Liver (tissue), 9 donors: ENCODE measurements around the gene MUCL3. TPM values are rescaled to one million over a fixed set of nuclear protein-coding genes. Genes with fewer than 3 reads are reported as not detected.

Experiments used
- DNase-seq: peaks from one replicate; pipeline ENCODE4 v3.0.0-alpha.2; 2017; ENCODE audit warnings: low spot score
- H3K27ac ChIP-seq, 2 donors: one replicate each; pipeline ENCODE4 v1.7.0; 2013; ENCODE audit warnings: inconsistent platforms in 2 of 2, low read length in 2 of 2, control low read depth in 1 of 2, low read depth in 1 of 2, mild to moderate bottlenecking in 1 of 2
- H3K27me3 ChIP-seq, 4 donors: one replicate each; pipeline versions ENCODE4 v1.6.1 to v1.7.0; 2013; ENCODE audit warnings: low read length in 3 of 4, inconsistent platforms in 1 of 4, mild to moderate bottlenecking in 1 of 4, moderate library complexity in 1 of 4; ENCODE audit not compliant: control insufficient read depth in 4 of 4, insufficient read depth in 4 of 4
- H3K36me3 ChIP-seq, 4 donors: one replicate each; pipeline versions ENCODE4 v1.6.1 to v1.7.0; 2013; ENCODE audit warnings: low read length in 3 of 4, mild to moderate bottlenecking in 3 of 4, low read depth in 1 of 4, moderate library complexity in 1 of 4; ENCODE audit not compliant: control insufficient read depth in 4 of 4, insufficient read depth in 3 of 4
- H3K4me1 ChIP-seq, 4 donors: one replicate each; pipeline versions ENCODE4 v1.6.1 to v1.7.0; 2013; ENCODE audit warnings: low read length in 3 of 4, mild to moderate bottlenecking in 3 of 4, moderate library complexity in 1 of 4; ENCODE audit not compliant: control insufficient read depth in 4 of 4, insufficient read depth in 4 of 4
- H3K4me3 ChIP-seq, 3 donors: one replicate each; pipeline versions ENCODE4 v1.6.1 to v1.7.0; 2013; ENCODE audit warnings: low read length in 3 of 3, control low read depth in 1 of 3, low read depth in 1 of 3, mild to moderate bottlenecking in 1 of 3
- H3K9ac ChIP-seq, 2 donors: one replicate each; pipeline ENCODE4 v1.7.0; 2013; ENCODE audit warnings: low read length in 2 of 2, mild to moderate bottlenecking in 2 of 2, moderate library complexity in 2 of 2, control low read depth in 1 of 2, low read depth in 1 of 2
- H3K9me3 ChIP-seq, 4 donors: one replicate each; pipeline versions ENCODE4 v1.6.1 to v1.7.0; 2013; ENCODE audit warnings: low read length in 3 of 4; ENCODE audit not compliant: control insufficient read depth in 4 of 4
- EGR1 ChIP-seq, 2 donors: IDR thresholded peaks; 2 replicates each; pipeline ENCODE4 v1.6.1; 2016 to 2018; ENCODE audit warnings: antibody characterized with exemption in 2 of 2, low read depth in 2 of 2
- FOXA1 ChIP-seq: IDR thresholded peaks from 2 replicates; pipeline ENCODE4 v1.6.1; 2016; ENCODE audit warnings: antibody characterized with exemption
- FOXA2 ChIP-seq: IDR thresholded peaks from 2 replicates; pipeline ENCODE4 v1.6.1; 2016; ENCODE audit warnings: antibody characterized with exemption
- GABPA ChIP-seq, 2 donors: IDR thresholded peaks in 1 of 2; conservative IDR thresholded peaks in 1 of 2; 2 replicates each; pipeline ENCODE4 v1.6.1; 2016; ENCODE audit warnings: antibody characterized with exemption in 2 of 2, mild to moderate bottlenecking in 1 of 2, moderate library complexity in 1 of 2
- HNF4A ChIP-seq, 2 donors: conservative IDR thresholded peaks; 2 replicates each; pipeline ENCODE4 v1.6.1; 2016; ENCODE audit warnings: antibody characterized with exemption in 2 of 2, mild to moderate bottlenecking in 2 of 2
- HNF4G ChIP-seq: IDR thresholded peaks from 2 replicates; pipeline ENCODE4 v1.6.1; 2016; ENCODE audit warnings: antibody characterized with exemption
- JUND ChIP-seq, 2 donors: IDR thresholded peaks; 2 replicates each; pipeline ENCODE4 v1.6.1; 2016; ENCODE audit warnings: antibody characterized with exemption in 2 of 2
- NR2F2 ChIP-seq: IDR thresholded peaks from 2 replicates; pipeline ENCODE4 v1.6.1; 2016; ENCODE audit warnings: antibody characterized with exemption
- RAD21 ChIP-seq, 2 donors: IDR thresholded peaks; 2 replicates each; pipeline ENCODE4 v1.6.1; 2016; ENCODE audit warnings: antibody characterized with exemption in 2 of 2, mild to moderate bottlenecking in 2 of 2
- RXRA ChIP-seq, 2 donors: IDR thresholded peaks; 2 replicates each; pipeline ENCODE4 v1.6.1; 2017 to 2018; ENCODE audit warnings: antibody characterized with exemption in 2 of 2, mild to moderate bottlenecking in 1 of 2
- SP1 ChIP-seq: IDR thresholded peaks from 2 replicates; pipeline ENCODE4 v1.6.1; 2018; ENCODE audit warnings: antibody characterized with exemption, mild to moderate bottlenecking
- TAF1 ChIP-seq: conservative IDR thresholded peaks from 2 replicates; pipeline ENCODE4 v1.6.1; 2016; ENCODE audit warnings: antibody characterized with exemption, mild to moderate bottlenecking
- WGBS: extraction: QIAGEN DNeasy Blood & Tissue Kit; methylation state at CpG from one replicate; pipeline ENCODE4 v1.1.7; 2013; 5-methylcytosine and 5-hydroxymethylcytosine counted together
- polyA plus RNA-seq, 2 donors: library from polyadenylated mRNA; stranded (reverse) in 1 of 2; unstranded in 1 of 2; fragments of 200-250 nt in 1 of 2; fragments of >200 nt in 1 of 2; fragmentation: Nextera tagmentation in 1 of 2; extraction: Ambion mirVana in 1 of 2; gene quantifications; one replicate each; pipeline versions ENCODE4 v1.2.1 to v1.2.3, GENCODE V29; 2013 to 2015
- total RNA-seq, 2 donors: library from RNA; depleted of rRNA; stranded (reverse); fragments of >200 nt; gene quantifications; one replicate each; pipeline ENCODE4 v1.2.3, GENCODE V29; 2014
- TF ChIP-seq, protein P1 (sequence below): fragments of 150-350 bp; IDR thresholded peaks from 2 replicates; pipeline ENCODE4 v1.5.1; 2017; ENCODE audit warnings: improper control_type of control experiment, low read depth, low read length; ENCODE audit not compliant: missing input control
- TF ChIP-seq, protein P2 (sequence below): IDR thresholded peaks from 2 replicates; pipeline ENCODE4 v1.6.1; 2016; ENCODE audit warnings: antibody characterized with exemption
- TF ChIP-seq, protein P3 (sequence below): IDR thresholded peaks from 2 replicates; pipeline ENCODE4 v1.6.1; 2016; ENCODE audit warnings: antibody characterized with exemption
- TF ChIP-seq, protein P4 (sequence below): IDR thresholded peaks from 2 replicates; pipeline ENCODE4 v1.6.1; 2016; ENCODE audit warnings: antibody characterized with exemption
- TF ChIP-seq, protein P5 (sequence below): IDR thresholded peaks from 2 replicates; pipeline ENCODE4 v1.6.1; 2016; ENCODE audit warnings: antibody characterized with exemption, mild to moderate bottlenecking
- donor health status: healthy.
- donor health status: healthy.
- donor health status: healthy.
- donor health status: healthy.
- donor health status: healthy.

Gene MUCL3
- total and polyA plus RNA-seq, 4 donors = under 0.01 TPM; not detected in 3

DNA sequence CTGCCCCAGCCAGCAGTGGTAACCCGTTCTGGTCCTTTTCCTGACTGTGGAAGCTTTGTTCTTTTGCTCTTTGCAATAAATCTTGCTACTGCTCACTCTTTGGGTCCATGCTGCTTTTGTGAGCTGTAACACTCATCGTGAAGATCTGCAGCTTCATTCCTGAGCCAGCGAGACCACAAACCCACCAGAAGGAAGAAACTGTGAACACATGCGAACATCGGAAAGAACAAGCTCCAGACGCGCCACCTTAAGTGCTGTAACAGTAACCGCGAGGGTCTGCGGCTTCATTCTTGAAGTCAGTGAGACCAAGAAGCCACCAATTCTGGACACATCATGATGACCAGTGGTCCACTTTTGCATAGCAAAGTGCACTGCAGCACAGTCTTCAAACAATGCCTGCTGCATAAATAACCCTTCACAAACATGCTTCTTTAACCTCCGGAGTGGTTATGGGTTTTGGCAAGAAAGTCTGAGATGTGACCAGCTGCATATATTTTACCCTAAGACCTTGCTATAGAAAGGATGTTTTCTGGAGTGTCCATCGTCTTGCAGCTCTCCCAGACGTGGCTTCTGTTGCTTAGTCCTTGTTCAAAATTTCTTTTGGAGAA is 60.6 kb downstream of the MUCL3 start:
- H3K4me1 ChIP-seq = no peaks in the 10 kb centered on the region
- 87% methylated on average over 13 of the region's 13 CpGs for WGBS
- no peaks in the 10 kb centered on the region for H3K27me3 ChIP-seq
- no peaks in the 10 kb centered on the region for H3K9me3 ChIP-seq
- no peak overlapping the region for H3K27ac ChIP-seq
- H3K36me3 ChIP-seq = no peaks in the 10 kb centered on the region
- TF ChIP-seq FOXA2 (no peak), NR2F2 (no peak), GABPA (IDR thresholded peaks at IDR 0.05 in 1 of 2, conservative IDR thresholded peaks at IDR 0.05 in 1 of 2) (no peak), RAD21 (IDR thresholded peaks at IDR 0.05) (no peak), RXRA (IDR thresholded peaks at IDR 0.05) (no peak), SP1 (no peak), TAF1 (no peak), EGR1 (IDR thresholded peaks at IDR 0.05; ENCODE audit: low read depth in 2 of 2) (no peak), FOXA1 (no peak), HNF4A (conservative IDR thresholded peaks at IDR 0.05) (no peak)
- TF ChIP-seq, protein P1, sequence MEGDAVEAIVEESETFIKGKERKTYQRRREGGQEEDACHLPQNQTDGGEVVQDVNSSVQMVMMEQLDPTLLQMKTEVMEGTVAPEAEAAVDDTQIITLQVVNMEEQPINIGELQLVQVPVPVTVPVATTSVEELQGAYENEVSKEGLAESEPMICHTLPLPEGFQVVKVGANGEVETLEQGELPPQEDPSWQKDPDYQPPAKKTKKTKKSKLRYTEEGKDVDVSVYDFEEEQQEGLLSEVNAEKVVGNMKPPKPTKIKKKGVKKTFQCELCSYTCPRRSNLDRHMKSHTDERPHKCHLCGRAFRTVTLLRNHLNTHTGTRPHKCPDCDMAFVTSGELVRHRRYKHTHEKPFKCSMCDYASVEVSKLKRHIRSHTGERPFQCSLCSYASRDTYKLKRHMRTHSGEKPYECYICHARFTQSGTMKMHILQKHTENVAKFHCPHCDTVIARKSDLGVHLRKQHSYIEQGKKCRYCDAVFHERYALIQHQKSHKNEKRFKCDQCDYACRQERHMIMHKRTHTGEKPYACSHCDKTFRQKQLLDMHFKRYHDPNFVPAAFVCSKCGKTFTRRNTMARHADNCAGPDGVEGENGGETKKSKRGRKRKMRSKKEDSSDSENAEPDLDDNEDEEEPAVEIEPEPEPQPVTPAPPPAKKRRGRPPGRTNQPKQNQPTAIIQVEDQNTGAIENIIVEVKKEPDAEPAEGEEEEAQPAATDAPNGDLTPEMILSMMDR = no peak
- TF ChIP-seq, protein P2, sequence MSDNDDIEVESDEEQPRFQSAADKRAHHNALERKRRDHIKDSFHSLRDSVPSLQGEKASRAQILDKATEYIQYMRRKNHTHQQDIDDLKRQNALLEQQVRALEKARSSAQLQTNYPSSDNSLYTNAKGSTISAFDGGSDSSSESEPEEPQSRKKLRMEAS = no peak
- TF ChIP-seq, protein P3, sequence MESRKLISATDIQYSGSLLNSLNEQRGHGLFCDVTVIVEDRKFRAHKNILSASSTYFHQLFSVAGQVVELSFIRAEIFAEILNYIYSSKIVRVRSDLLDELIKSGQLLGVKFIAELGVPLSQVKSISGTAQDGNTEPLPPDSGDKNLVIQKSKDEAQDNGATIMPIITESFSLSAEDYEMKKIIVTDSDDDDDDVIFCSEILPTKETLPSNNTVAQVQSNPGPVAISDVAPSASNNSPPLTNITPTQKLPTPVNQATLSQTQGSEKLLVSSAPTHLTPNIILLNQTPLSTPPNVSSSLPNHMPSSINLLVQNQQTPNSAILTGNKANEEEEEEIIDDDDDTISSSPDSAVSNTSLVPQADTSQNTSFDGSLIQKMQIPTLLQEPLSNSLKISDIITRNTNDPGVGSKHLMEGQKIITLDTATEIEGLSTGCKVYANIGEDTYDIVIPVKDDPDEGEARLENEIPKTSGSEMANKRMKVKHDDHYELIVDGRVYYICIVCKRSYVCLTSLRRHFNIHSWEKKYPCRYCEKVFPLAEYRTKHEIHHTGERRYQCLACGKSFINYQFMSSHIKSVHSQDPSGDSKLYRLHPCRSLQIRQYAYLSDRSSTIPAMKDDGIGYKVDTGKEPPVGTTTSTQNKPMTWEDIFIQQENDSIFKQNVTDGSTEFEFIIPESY = no peak
- TF ChIP-seq, protein P4, sequence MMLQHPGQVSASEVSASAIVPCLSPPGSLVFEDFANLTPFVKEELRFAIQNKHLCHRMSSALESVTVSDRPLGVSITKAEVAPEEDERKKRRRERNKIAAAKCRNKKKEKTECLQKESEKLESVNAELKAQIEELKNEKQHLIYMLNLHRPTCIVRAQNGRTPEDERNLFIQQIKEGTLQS = no peak
- H3K4me3 ChIP-seq = no peak overlapping the region
- no peak for DNase-seq
- no peak overlapping the region for H3K9ac ChIP-seq

DNA sequence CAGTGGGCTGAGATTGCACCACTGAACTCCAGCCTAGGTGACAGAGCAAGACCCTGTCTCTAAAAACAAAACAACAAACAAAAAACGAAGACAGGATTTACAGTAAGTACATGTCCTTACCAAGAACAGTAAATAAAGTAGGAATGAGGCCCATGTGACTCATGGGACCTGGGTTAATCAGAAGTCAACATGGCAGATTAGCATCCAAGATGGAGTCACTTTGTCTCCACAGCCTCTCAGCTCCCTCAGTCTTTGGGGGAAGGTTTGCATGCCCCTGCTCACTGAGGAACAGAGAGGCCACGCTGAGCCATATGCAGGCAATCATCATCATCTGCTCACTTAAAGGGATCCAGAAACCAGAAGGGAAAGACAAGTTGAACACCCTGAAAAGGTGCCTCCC is 61.7 kb downstream of the MUCL3 start:
- Histone ChIP-seq H3K9ac (no peak overlapping the region), H3K36me3 (no peaks in the 10 kb centered on the region), H3K27me3 (no peaks in the 10 kb centered on the region), H3K4me1 (no peaks in the 10 kb centered on the region), H3K4me3 (no peak overlapping the region), H3K27ac (no peak overlapping the region), H3K9me3 (no peaks in the 10 kb centered on the region)
- no peak for DNase-seq
- 64% methylated on average over 2 of the region's 2 CpGs for WGBS
- TF ChIP-seq NR2F2 = no peak
- TF ChIP-seq FOXA1 = no peak
- TF ChIP-seq JUND (IDR thresholded peaks at IDR 0.05) = no peak
- TF ChIP-seq HNF4G = no peak
- TF ChIP-seq HNF4A (conservative IDR thresholded peaks at IDR 0.05) = no peak
- TF ChIP-seq, protein P1 = no peak
- TF ChIP-seq, protein P5, sequence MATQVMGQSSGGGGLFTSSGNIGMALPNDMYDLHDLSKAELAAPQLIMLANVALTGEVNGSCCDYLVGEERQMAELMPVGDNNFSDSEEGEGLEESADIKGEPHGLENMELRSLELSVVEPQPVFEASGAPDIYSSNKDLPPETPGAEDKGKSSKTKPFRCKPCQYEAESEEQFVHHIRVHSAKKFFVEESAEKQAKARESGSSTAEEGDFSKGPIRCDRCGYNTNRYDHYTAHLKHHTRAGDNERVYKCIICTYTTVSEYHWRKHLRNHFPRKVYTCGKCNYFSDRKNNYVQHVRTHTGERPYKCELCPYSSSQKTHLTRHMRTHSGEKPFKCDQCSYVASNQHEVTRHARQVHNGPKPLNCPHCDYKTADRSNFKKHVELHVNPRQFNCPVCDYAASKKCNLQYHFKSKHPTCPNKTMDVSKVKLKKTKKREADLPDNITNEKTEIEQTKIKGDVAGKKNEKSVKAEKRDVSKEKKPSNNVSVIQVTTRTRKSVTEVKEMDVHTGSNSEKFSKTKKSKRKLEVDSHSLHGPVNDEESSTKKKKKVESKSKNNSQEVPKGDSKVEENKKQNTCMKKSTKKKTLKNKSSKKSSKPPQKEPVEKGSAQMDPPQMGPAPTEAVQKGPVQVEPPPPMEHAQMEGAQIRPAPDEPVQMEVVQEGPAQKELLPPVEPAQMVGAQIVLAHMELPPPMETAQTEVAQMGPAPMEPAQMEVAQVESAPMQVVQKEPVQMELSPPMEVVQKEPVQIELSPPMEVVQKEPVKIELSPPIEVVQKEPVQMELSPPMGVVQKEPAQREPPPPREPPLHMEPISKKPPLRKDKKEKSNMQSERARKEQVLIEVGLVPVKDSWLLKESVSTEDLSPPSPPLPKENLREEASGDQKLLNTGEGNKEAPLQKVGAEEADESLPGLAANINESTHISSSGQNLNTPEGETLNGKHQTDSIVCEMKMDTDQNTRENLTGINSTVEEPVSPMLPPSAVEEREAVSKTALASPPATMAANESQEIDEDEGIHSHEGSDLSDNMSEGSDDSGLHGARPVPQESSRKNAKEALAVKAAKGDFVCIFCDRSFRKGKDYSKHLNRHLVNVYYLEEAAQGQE = no peak
